Kidney (tissue), 14 donors: ENCODE measurements around the gene ARSG. TPM values are rescaled to one million over a fixed set of nuclear protein-coding genes. Genes with fewer than 3 reads are reported as not detected.

Source experiments
- DNase-seq, 5 donors: peaks; one replicate each; pipeline ENCODE4 v3.0.0-alpha.2; 2013 to 2020
- FAIRE-seq: peaks from 2 replicates; lab custom pipeline; 2012; peaks lifted over from hg19 to GRCh38; lab: Jason Lieb, UNC
- H3K27ac ChIP-seq, 2 donors: one replicate each; pipeline ENCODE4 v1.7.0; 2013; ENCODE audit warnings: low read depth in 2 of 2, low read length in 2 of 2, inconsistent platforms in 1 of 2
- H3K27me3 ChIP-seq: one replicate; pipeline ENCODE4 v1.7.1; 2013; ENCODE audit warnings: low read length, inconsistent platforms; ENCODE audit not compliant: control insufficient read depth, insufficient read depth
- H3K36me3 ChIP-seq, 3 donors: one replicate each; pipeline versions ENCODE4 v1.7.0 to v1.7.1; 2013; ENCODE audit warnings: low read length in 3 of 3, control low read depth in 1 of 3, inconsistent platforms in 1 of 3; ENCODE audit not compliant: insufficient read depth in 3 of 3, control insufficient read depth in 2 of 3
- H3K4me1 ChIP-seq, 3 donors: one replicate each; pipeline versions ENCODE4 v1.7.0 to v1.7.1; 2013; ENCODE audit warnings: low read length in 3 of 3, inconsistent platforms in 1 of 3, low read depth in 1 of 3; ENCODE audit not compliant: control insufficient read depth in 2 of 3, insufficient read depth in 2 of 3
- H3K4me3 ChIP-seq, 3 donors: one replicate each; pipeline versions ENCODE4 v1.7.0 to v1.8.1; 2013; ENCODE audit warnings: low read length in 3 of 3, control low read depth in 1 of 3, inconsistent platforms in 1 of 3
- H3K9ac ChIP-seq, 3 donors: one replicate each; pipeline versions ENCODE4 v1.7.0 to v1.7.1; 2013; ENCODE audit warnings: low read length in 3 of 3, control low read depth in 1 of 3, inconsistent platforms in 1 of 3
- H3K9me3 ChIP-seq, 3 donors: one replicate each; pipeline versions ENCODE4 v1.7.0 to v1.7.1; 2013; ENCODE audit warnings: low read length in 3 of 3, control low read depth in 1 of 3, inconsistent platforms in 1 of 3; ENCODE audit not compliant: control insufficient read depth in 2 of 3, insufficient read depth in 1 of 3
- intact Hi-C: fragments of 100-400 bp; cut with DNase I; formaldehyde crosslinking; loops from one replicate; pipeline ENCODE4 v1.11.1; 2022
- polyA plus RNA-seq: library from polyadenylated mRNA; stranded (reverse); fragments of 350-450 nt; fragmentation: Illumina TruSeq; extraction: RNeasy Lipid Tissue Mini Kit (QIAGEN cat#74804); gene quantifications from one replicate; pipeline ENCODE4 v1.2.3, GENCODE V29; 2014; ENCODE audit warnings: low read depth, low replicate concordance; ENCODE audit not compliant: insufficient read depth
- total RNA-seq: library from RNA; stranded (reverse); fragmentation: NEBNext Ultra II Directional; extraction: Animal tissue kit (Norgen Biotek cat#: 25700); gene quantifications from one replicate; pipeline ENCODE4 v1.2.1, GENCODE V29; 2021
- TF ChIP-seq, protein P1 (sequence below): IDR thresholded peaks from 3 replicates; pipeline ENCODE4 v1.5.1; 2012; ENCODE audit warnings: mild to moderate bottlenecking, moderate library complexity, borderline replicate concordance; ENCODE audit not compliant: insufficient read depth; ENCODE audit errors: extremely low read depth
- donor health status: control.
- donor health status: control.
- donor health status: control.
- donor health status: control.
- donor health status: control.
- donor health status: DM: yes; HTN: yes; CAD: no.
- donor health status: Normal renal cell carcinoma (clear cell type).

ARSG gene
- total and polyA plus RNA-seq, 2 donors from 2014 or later: 5.0 to 12.6 TPM

DNA sequence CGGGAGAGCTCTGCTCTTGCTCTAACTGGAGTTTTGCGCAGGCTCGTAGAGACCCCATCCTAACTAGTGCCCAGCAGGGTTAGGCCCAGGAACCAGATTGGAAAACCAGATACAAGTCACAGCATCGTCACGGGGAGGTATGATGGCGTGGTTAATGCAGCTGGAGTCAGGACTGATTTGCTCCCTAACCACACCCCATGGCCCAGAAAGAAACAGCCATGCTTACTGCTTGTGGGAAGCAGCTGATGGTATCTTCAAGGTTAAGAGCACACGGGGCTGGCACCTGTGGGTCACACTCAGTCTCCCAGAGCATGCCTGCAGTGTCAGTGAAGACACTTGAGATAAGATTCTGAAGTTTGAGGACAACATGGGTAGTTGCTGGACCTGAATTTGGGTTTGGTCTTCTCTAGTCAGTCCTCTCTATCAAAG lies 105.8 kb downstream of the ARSG start:
- TF ChIP-seq, protein P1, sequence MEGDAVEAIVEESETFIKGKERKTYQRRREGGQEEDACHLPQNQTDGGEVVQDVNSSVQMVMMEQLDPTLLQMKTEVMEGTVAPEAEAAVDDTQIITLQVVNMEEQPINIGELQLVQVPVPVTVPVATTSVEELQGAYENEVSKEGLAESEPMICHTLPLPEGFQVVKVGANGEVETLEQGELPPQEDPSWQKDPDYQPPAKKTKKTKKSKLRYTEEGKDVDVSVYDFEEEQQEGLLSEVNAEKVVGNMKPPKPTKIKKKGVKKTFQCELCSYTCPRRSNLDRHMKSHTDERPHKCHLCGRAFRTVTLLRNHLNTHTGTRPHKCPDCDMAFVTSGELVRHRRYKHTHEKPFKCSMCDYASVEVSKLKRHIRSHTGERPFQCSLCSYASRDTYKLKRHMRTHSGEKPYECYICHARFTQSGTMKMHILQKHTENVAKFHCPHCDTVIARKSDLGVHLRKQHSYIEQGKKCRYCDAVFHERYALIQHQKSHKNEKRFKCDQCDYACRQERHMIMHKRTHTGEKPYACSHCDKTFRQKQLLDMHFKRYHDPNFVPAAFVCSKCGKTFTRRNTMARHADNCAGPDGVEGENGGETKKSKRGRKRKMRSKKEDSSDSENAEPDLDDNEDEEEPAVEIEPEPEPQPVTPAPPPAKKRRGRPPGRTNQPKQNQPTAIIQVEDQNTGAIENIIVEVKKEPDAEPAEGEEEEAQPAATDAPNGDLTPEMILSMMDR: no peak
- Histone ChIP-seq H3K27ac (no peak overlapping the region), H3K9me3 (no peaks in the 10 kb centered on the region), H3K36me3 (no peaks in the 10 kb centered on the region), H3K4me1 (peaks cover 0 to 6% (median 0%) of the 10 kb centered on the region in 3 donors), H3K27me3 (no peaks in the 10 kb centered on the region), H3K9ac (no peak overlapping the region), H3K4me3 (no peak overlapping the region)
- no peak for DNase-seq
- FAIRE-seq: no peak
- intact Hi-C loops: no loop called here

- FAIRE-seq (no peak), DNase-seq (peak in 4 of 5 donors; percentile 73 to 89 (median 79))
- peaks cover 0 to 6% (median 0%) of the 10 kb centered on the region in 3 donors for H3K4me1 ChIP-seq
- H3K27ac ChIP-seq: no peak overlapping the region
- H3K4me3 ChIP-seq: no peak overlapping the region
- intact Hi-C loops: no loop called here
- H3K27me3 ChIP-seq: no peaks in the 10 kb centered on the region
- no peaks in the 10 kb centered on the region for H3K9me3 ChIP-seq
- H3K36me3 ChIP-seq: no peaks in the 10 kb centered on the region
- no peak overlapping the region for H3K9ac ChIP-seq
- TF ChIP-seq, protein P1: peak; percentile 73
These were observed 107.7 kb downstream of the ARSG start for GRCh38 chr17:68398691-68399637.

- no peaks in the 10 kb centered on the region for H3K27me3 ChIP-seq
- H3K9me3 ChIP-seq: peaks cover 0 to 2% (median 0%) of the 10 kb centered on the region in 3 donors
- peak in 1 of 5 donors; percentile 65 for DNase-seq
- FAIRE-seq: no peak
- no peaks in the 10 kb centered on the region for H3K36me3 ChIP-seq
- no peak overlapping the region for H3K4me3 ChIP-seq
- H3K9ac ChIP-seq: no peak overlapping the region
- peaks cover 0 to 6% (median 0%) of the 10 kb centered on the region in 3 donors for H3K4me1 ChIP-seq
- H3K27ac ChIP-seq: no peak overlapping the region
- intact Hi-C loops: no loop called here
- TF ChIP-seq, protein P1: no peak
These were observed 108.5 kb downstream of the ARSG start for GRCh38 chr17:68399638-68400403.
